Subcutaneous adipose tissue (tissue), 4 donors: ENCODE data around the gene MAML3. TPM values are rescaled to one million over a fixed set of nuclear protein-coding genes. Genes with fewer than 3 reads are reported as not detected.

Source experiments
- total RNA-seq, 4 donors: library from RNA; depleted of rRNA; stranded (reverse); fragments of >200 nt; gene quantifications; one replicate each; pipeline ENCODE4 v1.1.0, GENCODE V29; 2016
- TF ChIP-seq, protein P1 (sequence below): fragments of 450-650 bp; IDR thresholded peaks from one replicate; pipeline ENCODE4 v1.5.1; 2016; ENCODE audit warnings: low read depth, mild to moderate bottlenecking, control low read depth, antibody characterized with exemption, moderate library complexity

MAML3 gene
- total RNA-seq, 4 donors from 2014 or later = 3.5 to 11.1 (median 9.1) TPM

DNA sequence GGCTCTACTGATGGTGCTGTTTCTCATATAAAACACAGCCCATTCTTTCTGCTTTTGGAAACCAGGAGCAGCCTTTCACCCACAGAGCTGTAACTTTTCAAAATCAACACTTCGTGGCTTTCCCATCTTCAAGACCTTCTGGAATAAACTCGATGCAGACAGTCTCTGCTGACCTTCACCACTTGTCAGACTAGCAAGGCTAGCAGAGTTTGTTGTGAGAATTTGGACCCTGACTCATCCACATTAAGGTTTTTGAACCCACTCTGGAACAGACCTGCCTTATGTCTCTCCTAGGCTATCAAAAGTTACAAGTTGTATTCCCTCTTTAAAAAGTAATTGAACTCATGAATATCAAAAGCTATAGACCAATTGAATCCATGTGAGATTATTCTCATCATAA, 88.6 kb downstream of the MAML3 start:
- TF ChIP-seq, protein P1, sequence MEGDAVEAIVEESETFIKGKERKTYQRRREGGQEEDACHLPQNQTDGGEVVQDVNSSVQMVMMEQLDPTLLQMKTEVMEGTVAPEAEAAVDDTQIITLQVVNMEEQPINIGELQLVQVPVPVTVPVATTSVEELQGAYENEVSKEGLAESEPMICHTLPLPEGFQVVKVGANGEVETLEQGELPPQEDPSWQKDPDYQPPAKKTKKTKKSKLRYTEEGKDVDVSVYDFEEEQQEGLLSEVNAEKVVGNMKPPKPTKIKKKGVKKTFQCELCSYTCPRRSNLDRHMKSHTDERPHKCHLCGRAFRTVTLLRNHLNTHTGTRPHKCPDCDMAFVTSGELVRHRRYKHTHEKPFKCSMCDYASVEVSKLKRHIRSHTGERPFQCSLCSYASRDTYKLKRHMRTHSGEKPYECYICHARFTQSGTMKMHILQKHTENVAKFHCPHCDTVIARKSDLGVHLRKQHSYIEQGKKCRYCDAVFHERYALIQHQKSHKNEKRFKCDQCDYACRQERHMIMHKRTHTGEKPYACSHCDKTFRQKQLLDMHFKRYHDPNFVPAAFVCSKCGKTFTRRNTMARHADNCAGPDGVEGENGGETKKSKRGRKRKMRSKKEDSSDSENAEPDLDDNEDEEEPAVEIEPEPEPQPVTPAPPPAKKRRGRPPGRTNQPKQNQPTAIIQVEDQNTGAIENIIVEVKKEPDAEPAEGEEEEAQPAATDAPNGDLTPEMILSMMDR = no peak

DNA sequence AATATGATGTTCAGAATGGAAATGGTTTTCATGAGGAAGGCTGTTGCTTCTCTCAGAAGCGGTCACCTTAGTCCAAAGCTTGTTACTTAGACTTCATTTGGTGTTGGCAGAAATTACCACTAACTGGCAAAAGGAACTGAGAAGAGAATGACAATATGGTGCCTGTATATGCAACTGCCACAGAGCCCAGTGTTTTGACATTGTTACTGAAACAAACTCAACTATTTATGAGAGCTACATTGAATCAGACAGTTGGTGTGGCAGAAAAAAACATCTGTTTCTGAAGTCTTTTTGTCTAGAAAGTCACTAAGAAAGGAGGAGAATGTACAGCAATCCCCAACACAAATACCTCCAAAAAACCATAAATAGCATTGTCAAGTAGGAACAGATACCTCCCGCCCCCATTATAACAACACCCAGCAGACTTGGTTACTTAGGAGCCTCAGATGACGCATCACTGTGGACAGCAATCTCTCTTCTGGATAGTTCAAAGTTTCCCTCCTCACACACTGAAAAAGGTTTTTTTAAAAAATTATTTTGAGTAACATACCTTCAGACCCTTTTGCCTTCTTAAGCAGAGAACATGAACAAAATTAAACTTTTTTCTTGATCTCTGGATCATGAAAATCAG, 92.2 kb downstream of the MAML3 start:
- TF ChIP-seq, protein P1 = no peak

DNA sequence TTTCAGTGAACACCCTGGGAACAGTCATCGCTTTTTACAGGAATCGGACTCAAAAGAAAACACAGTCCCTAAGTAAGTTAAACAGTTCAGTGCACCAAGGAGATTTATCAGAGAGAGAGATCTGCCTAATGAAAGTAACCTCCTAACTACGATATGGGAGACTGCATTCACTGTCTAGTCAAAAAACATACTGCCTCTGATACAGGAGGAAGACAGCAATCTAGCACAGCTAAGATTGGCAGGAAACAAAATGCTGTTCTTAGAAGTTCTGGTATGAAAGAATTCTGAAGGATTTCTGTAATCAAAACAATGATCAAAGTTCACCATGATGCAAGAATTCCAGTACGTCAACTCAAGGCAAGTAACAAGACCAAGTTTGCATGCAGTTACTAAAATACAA, 92.8 kb downstream of the MAML3 start:
- TF ChIP-seq, protein P1 = no peak

DNA sequence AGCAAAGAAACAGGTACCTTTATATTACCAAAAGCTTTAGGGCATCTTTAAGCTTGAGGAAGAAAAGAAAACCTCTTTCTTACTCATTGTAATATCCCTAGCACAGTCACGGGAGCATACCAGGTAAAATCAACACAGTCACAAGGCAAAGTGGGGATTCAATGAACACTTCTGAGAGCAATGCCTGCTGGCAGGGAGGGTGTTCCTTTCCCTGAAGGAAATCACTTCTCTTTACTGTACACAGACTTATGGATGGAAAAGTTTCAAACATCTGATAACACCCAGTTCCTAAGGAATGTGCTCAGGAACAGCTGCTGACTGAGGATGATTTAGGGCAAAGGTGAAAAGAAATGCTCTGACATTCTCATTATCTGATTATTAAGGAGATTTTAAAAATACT, 94.8 kb downstream of the MAML3 start:
- TF ChIP-seq, protein P1 = no peak

DNA sequence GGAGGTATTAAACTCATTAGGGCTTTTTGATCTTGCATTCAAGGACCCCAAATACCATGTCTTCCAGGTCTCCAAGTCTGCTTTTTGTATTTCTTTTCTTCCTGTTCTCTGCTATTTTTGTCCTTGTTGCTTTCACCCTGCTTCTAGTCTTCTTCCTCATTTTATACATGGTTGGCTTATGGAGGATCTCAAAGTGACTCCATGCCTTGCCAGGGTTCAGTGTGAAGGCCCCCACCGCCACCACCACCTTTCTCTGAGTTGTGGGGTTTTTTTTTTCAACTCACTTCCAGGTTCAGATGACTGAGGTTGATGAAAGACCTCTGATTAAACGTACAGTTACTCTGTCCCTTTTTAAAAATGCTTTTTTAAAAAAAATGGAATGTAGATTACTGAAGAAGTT, 96.3 kb downstream of the MAML3 start:
- TF ChIP-seq, protein P1 = no peak

DNA sequence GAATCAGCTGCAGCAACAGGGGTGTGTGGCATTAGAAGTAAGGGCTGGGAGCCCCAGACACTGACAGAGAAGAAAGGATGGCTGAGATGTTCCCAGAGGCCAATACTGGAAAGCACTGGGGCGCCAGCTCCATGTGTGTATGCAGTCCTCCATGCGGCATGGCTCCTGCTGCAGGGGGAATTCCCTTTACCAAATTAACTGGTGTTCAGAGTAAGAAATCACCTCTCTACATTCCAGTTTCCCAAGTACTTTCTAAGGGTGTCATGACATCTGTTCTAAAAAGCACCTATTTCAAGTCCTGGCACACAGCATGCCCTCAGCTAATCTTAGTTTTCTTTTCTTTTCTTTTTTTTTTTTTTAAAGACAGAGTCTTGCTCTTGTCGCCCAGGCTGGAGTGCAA, 98.0 kb downstream of the MAML3 start:
- TF ChIP-seq, protein P1 = no peak

DNA sequence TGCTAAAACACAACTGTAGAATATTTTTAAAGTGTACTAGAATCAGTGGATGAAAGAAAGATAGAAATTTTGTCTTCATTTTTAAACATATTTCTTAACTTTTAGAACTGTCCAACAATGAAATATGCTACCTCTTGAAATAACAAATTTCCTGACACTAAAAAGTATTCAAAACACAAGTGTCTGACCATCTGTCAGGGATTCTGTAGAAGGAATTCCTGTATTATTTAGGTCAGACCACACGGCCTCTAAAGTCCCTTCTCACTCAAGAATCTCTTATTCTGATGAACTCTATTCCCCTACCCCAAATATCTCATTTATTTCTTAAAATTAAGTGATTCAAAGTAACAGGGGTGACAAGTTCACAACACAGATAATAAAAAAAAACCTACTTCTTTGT, 99.1 kb downstream of the MAML3 start:
- TF ChIP-seq, protein P1 = no peak
